ENCODE data around the gene ACER3.
"Not testable (repeated sequence)": the region's sequence is repeated elsewhere in the genome, so short reads cannot be mapped to it uniquely, and the experiment has no call there.

Gene ACER3

GRCh38 chr11:76837696-76838677 lies 22.7 kb upstream of the ACER3 start:
- DNase-seq, result no peak

- DNase-seq, result peak; percentile 26
These were observed 22.0 kb upstream of the ACER3 start for GRCh38 chr11:76838678-76839068.

GRCh38 chr11:76839311-76839710 lies 21.4 kb upstream of the ACER3 start:
- no peak for DNase-seq

- DNase-seq, result no peak
These were observed 18.7 kb upstream of the ACER3 start for GRCh38 chr11:76841923-76842452.

- no peak for DNase-seq
These were observed 16.8 kb upstream of the ACER3 start for GRCh38 chr11:76843907-76844306.

- DNase-seq, result no peak
These were observed 16.2 kb upstream of the ACER3 start for GRCh38 chr11:76844511-76844910.

GRCh38 chr11:76845069-76845468 lies 15.6 kb upstream of the ACER3 start:
- no peak for DNase-seq

GRCh38 chr11:76846441-76846840 lies 14.3 kb upstream of the ACER3 start:
- no peak for DNase-seq

GRCh38 chr11:76849376-76849775 lies 11.3 kb upstream of the ACER3 start:
- no peak for DNase-seq

GRCh38 chr11:76850130-76850529 lies 10.6 kb upstream of the ACER3 start:
- DNase-seq, result no peak

GRCh38 chr11:76850815-76851214 lies 9.9 kb upstream of the ACER3 start:
- DNase-seq, result no peak

- no peak for DNase-seq
These were observed 6.0 kb upstream of the ACER3 start for GRCh38 chr11:76854709-76855108.

GRCh38 chr11:76855670-76856069 lies 5.0 kb upstream of the ACER3 start:
- DNase-seq, result not testable (repeated sequence)

GRCh38 chr11:76856106-76856505 lies 4.6 kb upstream of the ACER3 start:
- peak; percentile 8 for DNase-seq

GRCh38 chr11:76856571-76856970 lies 4.1 kb upstream of the ACER3 start:
- no peak for DNase-seq

- no peak for DNase-seq
These were observed 2.8 kb upstream of the ACER3 start for GRCh38 chr11:76857781-76858410.

- DNase-seq, result no peak
These were observed 950 bp upstream of the ACER3 start for GRCh38 chr11:76859708-76860227.

GRCh38 chr11:76861490-76861953 lies 804 bp downstream of the ACER3 start:
- no peak for DNase-seq

- DNase-seq, result not testable (repeated sequence)
These were observed 2.1 kb downstream of the ACER3 start for GRCh38 chr11:76862794-76863193.

- no peak for DNase-seq
These were observed 2.6 kb downstream of the ACER3 start for GRCh38 chr11:76863196-76863777.

GRCh38 chr11:76872959-76873827 lies 12.5 kb downstream of the ACER3 start:
- DNase-seq, result no peak

GRCh38 chr11:76878014-76878413 lies 17.3 kb downstream of the ACER3 start:
- DNase-seq, result no peak
